AG10803 (cell line): ENCODE data around the gene RPTOR.

ENCODE experiments used
- DNase-seq: peaks from one replicate; pipeline ENCODE4 v3.0.0; 2010; ENCODE audit warnings: low read depth
- H3K4me3 ChIP-seq: 2 replicates; pipeline ENCODE4 v1.5.1; 2011; ENCODE audit warnings: mild to moderate bottlenecking, low read length, control low read depth
- TF ChIP-seq, protein P1 (sequence below): conservative IDR thresholded peaks from 2 replicates; pipeline ENCODE4 v1.5.1; 2011; ENCODE audit warnings: mild to moderate bottlenecking, low read length, control low read depth, inconsistent platforms

The RPTOR gene

GRCh38 chr17:80882323-80882722, 337.7 kb downstream of the RPTOR start:
- H3K4me3 ChIP-seq = no peak overlapping the region
- no peak for DNase-seq
- TF ChIP-seq, protein P1, sequence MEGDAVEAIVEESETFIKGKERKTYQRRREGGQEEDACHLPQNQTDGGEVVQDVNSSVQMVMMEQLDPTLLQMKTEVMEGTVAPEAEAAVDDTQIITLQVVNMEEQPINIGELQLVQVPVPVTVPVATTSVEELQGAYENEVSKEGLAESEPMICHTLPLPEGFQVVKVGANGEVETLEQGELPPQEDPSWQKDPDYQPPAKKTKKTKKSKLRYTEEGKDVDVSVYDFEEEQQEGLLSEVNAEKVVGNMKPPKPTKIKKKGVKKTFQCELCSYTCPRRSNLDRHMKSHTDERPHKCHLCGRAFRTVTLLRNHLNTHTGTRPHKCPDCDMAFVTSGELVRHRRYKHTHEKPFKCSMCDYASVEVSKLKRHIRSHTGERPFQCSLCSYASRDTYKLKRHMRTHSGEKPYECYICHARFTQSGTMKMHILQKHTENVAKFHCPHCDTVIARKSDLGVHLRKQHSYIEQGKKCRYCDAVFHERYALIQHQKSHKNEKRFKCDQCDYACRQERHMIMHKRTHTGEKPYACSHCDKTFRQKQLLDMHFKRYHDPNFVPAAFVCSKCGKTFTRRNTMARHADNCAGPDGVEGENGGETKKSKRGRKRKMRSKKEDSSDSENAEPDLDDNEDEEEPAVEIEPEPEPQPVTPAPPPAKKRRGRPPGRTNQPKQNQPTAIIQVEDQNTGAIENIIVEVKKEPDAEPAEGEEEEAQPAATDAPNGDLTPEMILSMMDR = no peak

DNA sequence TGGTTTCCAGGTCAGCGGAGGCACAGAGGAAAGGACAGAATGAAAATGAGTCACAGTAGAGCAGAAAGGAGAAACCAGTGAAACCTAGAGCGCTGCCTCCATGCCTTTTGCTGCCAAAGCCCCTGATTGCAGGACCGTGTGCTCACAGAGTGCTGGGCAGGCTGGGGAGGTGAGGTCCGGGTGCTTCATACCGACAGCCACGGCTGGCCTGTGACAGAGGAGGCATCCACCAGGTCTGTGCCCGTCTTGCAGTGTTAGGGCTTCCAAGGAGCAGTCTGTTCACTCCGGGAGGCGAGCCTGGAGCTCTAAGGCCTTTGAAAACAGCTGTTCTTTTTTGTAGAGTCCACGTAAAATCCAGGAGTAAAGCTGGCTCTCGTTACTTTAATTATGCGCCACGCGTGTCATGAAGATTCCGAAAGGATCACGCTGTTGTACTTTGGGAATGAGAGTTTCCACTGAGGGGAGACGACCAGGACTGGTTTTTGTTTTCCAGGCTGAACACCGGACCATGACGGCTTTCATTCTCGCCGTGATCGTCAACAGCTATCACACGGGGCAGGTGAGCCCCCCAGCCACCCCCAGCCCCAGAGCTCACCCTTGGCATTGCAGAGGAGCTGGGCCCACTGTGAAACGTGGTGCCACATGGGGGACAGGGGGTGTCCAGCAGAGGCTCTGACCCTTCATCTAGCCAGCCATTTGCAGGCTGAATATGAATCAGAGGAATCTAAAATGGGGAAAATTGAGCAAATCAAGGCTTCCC, 338.5 kb downstream of the RPTOR start:
- TF ChIP-seq, protein P1 = no peak
- H3K4me3 ChIP-seq = no peak overlapping the region
- no peak for DNase-seq

DNA sequence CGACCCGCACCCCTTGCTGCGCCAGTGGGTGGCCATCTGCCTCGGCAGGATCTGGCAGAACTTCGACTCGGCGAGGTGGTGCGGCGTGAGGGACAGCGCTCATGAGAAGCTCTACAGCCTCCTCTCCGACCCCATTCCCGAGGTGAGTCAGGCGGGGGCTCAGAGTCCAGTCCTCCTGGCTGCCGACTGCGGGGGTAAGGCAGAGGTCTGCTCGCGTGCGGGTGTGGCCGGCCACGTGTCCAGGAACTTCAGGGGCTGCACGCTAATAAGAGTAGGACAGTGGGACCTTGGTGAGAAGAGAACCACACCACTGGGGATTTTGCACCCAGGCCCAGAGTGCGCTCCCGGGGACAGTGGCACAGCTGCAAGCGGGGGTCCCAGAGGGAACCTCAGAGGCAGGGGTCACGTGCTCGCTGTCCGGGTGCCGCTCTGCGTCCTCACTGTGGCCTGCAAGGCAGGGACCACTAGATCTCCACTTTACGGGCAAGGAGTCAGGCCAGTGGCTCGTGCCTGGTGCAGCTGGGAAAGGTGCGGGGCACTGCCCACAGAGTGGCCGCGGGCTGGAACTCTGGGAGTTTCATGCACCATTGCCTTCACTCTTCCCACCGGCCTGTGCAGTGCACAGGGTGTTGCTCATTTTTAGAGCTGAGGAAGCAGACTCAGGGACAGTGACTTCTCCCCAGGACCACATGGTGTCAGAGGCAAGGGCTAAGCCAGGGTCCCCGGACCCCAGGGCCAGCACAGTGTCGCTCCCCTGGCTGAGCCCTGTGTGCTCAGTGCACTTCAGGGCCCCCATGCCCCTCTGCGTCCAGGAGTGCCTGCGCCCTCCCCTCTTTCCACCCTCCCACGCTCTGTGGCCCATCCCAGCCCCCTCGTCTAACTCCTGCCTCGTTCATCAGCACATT, 339.4 kb downstream of the RPTOR start:
- H3K4me3 ChIP-seq = no peak overlapping the region
- DNase-seq = no peak
- TF ChIP-seq, protein P1 = no peak

- TF ChIP-seq, protein P1 = no peak
- H3K4me3 ChIP-seq = no peak overlapping the region
- DNase-seq = no peak
Observed at GRCh38 chr17:80884811-80885210, 340.2 kb downstream of the RPTOR start.

DNA sequence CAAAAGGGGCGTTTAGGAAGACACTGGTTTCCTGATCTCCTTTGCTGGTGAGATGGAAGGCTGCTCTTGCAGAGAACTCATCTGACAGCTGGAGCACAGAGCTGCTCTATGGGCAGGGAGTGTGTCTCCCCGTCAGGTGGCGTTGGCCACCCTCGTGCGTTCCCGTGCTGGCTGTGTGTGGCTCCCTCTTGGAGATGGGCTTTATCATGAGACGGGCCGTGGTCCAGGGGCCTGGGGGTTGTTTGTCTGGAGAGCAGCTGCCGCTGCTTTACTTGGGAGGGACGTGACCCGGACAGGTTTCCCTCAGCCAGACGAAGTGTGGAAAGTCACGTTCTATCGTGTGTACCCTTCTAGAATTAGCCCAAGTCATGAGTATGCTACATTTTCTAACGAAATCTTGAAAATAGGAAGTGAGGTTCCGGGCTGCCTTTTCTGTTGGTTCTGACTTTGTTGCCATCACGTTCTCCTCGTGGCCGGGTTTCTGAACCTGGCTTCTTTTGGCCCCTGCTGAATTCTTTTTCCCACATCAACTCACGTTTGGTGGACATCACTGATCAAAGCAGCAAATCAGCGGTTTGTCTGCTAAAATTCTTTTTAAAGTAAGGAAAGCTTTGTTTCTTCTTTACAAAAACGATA, 341.4 kb downstream of the RPTOR start:
- no peak for DNase-seq
- no peak overlapping the region for H3K4me3 ChIP-seq
- TF ChIP-seq, protein P1 = no peak

DNA sequence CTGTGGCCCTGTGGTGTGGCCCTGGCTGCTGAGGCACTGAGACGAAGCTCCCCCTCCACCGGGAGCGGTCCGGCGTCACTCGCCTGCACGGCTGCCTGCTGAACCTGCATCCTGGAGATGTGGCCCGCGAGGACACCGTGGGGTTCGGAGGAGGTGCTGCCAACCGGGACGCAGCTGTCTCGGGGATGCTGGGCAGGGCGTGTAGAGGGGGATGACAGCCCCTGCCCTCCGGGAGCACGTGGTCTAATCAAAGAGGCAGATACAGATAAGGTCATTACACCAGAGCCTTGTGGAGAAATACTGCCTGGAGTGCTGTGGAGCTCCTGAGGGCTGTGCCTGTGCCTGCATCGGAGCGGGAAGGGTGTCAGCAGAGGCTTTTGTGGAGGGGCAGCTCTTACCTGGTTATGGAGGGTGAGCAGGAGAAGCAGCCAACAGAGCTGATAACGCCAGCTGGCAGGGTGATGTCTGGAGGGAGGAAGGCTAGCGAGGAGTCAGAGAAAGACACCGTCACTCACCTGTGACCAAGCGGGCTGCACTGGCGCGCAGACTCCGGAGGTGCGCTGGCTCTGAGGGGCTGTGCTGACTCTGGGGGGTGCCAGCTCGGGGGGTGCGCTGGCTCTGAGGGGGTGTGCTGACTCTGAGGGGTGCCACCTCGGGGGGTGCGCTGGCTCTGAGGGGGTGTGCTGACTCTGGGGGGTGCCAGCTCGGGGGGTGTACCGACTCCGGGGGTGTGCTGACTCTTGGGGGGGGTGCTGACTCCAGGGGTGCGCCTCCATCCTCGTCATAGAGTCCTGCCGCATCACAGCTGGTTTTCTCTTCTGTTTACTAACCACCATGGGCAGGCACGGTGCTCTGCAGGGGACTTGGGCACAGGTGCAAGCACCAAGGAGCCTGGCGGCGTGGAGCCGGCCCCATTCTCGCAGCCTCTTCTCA, 342.3 kb downstream of the RPTOR start:
- no peak for DNase-seq
- TF ChIP-seq, protein P1 = no peak
- H3K4me3 ChIP-seq = no peak overlapping the region
